Measurements from ENCODE around the gene PURA.

DNA sequence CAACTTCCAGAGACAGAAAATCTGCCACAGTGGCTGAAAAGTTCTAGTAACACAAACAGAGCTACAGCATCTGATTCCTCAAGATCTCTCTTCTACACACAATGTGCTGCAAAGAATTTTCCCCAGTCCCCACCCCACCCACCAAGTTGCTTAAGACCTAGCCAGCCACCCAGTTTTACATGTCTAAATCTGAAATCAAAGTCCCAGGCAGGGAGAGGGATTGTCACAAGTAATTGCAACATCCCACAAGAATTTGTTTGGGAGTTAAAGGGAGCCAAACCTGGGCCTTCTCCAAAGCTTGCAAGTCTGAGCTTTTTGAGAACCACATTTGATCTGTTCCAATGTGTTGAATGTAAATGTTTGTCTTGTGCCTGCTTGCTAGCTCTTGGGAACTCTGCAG is 27.3 kb downstream of the PURA start:
- TF ChIP-seq, protein P1, sequence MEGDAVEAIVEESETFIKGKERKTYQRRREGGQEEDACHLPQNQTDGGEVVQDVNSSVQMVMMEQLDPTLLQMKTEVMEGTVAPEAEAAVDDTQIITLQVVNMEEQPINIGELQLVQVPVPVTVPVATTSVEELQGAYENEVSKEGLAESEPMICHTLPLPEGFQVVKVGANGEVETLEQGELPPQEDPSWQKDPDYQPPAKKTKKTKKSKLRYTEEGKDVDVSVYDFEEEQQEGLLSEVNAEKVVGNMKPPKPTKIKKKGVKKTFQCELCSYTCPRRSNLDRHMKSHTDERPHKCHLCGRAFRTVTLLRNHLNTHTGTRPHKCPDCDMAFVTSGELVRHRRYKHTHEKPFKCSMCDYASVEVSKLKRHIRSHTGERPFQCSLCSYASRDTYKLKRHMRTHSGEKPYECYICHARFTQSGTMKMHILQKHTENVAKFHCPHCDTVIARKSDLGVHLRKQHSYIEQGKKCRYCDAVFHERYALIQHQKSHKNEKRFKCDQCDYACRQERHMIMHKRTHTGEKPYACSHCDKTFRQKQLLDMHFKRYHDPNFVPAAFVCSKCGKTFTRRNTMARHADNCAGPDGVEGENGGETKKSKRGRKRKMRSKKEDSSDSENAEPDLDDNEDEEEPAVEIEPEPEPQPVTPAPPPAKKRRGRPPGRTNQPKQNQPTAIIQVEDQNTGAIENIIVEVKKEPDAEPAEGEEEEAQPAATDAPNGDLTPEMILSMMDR (IDR thresholded peaks at IDR 0.05; ENCODE audit: extremely low read depth in 1 of 2, insufficient read depth in 1 of 2, low read depth in 1 of 2, low read length in 2 of 2): no peak
- TF ChIP-seq JUN (IDR thresholded peaks at IDR 0.05; ENCODE audit: borderline replicate concordance, insufficient read depth, insufficient read length, low read depth) (no peak), POLR2A (IDR thresholded peaks at IDR 0.05; ENCODE audit: low read depth, low read length) (no peak), POLR2AphosphoS5 (IDR thresholded peaks at IDR 0.05; ENCODE audit: insufficient read depth, low read depth, low read length) (no peak), MYC (IDR thresholded peaks at IDR 0.05; ENCODE audit: low read depth, low read length) (no peak), EZH2 (IDR thresholded peaks at IDR 0.05; ENCODE audit: borderline replicate concordance, low read depth, low read length, severe bottlenecking) (no peak)
